Measurements from ENCODE around the gene C16orf46.

The C16orf46 gene

DNA sequence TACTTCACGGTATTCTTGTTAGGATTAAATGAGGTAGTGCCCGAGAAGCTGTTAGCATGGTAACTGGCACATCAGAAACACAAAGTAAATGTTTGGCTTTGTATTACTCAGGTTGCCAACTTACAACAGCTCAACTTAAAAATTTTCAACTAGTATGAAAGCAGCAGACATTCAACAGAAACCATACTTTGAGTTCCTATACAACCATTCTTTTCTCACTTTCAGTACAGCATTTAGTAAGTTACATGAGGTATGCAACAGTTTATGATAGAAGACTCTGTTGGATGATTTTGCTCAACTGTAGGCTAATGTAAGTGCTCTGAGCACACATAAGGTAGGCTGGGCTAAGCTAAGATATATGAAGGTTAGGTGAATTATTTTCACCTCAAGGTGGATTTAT is 62.4 kb downstream of the C16orf46 start:
- H3K27ac ChIP-seq, result no peak overlapping the region
- TF ChIP-seq CTCF (IDR thresholded peaks at IDR 0.05), result no peak
- no peak for TF ChIP-seq ZFX (IDR thresholded peaks at IDR 0.05; ENCODE audit: borderline replicate concordance)

DNA sequence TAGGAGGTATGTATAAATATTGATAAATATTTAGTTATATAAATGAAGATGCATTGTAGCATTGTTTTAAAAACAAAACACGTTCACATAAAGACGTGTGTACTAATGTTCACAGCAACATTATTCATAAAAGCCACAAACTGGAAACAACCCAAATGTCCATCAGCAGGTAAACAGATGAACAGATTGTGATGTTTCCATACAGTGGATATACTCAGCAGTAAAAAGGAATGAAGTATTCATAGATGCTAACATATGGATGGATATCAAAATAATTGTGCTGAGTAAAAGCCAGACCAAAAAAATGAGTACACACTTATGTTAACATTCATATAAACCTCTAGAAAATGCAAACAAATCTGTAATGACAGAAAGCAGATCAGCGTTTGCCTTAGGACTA is 64.1 kb downstream of the C16orf46 start:
- no peak overlapping the region; the same call in 1 of the 2 replicates for H3K27ac ChIP-seq
- TF ChIP-seq CTCF (IDR thresholded peaks at IDR 0.05) (no peak), ZFX (IDR thresholded peaks at IDR 0.05; ENCODE audit: borderline replicate concordance) (no peak)
